NCI-H1436 treated with DMSO at 0.1 percent for 48 hours (cell line): ENCODE results near the gene SIGLEC11.
A peak's percentile ranks its signal among the peaks of the same experiment; 100 is the strongest.
"Not testable (repeated sequence)": the region's sequence is repeated elsewhere in the genome, so short reads cannot be mapped to it uniquely, and the experiment has no call there.

Experiments
- DNase-seq: peaks from one replicate; lab custom pipeline; 2025; lab: John Stamatoyannopoulos, UW

The SIGLEC11 gene

DNA sequence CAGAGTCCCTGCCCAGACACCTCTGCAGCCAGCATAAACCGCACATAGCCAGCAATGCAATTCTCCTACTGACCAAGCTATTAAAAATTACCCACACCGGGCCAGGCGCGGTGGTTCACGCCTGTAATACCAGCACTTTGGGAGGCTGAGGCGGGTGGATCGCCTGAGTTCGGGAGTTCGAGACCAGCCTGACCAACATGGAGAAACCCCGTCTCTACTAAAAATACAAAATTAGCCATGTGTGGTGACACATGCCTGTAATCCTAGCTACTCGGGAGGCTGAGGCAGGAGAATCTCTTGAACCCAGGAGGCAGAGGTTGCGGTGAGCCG is 36.1 kb downstream of the SIGLEC11 start:
- DNase-seq: not testable (repeated sequence)

DNA sequence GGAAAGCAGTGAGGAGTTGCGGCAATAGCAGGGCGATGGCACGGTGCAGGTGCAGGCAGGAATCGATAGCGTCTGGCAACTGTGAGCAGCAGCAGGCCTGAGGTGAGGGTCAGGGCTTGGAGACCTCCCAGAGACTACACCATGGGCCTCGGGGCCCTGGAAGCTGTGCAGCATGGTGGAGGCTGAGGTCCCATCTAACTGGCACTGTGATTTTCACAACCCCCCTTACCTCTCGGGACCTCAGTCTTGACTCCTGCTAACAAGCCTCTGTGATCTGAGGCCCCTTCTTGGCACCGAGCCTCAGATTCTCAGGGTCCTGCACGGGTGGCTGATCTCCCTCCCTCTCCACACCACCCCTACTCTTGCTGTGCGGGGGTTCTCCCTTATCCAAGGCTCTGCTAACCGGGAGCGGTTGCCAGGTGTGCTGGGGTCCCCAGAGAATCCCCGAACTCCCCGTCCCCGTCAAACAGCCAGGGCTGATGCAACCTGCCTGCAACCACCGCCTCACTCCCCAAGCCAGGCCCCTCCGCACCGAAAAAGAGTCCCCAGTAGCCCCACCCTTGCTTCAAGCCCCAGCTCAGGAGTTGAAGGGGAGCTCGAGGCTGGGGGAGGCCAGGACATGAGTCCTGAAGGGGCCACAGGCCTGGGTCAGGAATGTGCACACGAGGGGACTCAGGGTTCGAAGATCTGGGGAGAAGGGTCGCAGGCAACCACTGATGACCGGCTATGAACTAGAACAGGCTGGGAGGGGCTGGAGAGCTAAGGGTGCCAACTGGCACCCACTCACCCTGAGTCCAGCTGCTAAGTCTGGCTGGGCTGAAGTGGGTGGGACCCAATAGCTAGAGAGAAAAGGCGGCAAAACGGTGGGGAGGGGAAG is 36.7 kb downstream of the SIGLEC11 start:
- peak; percentile 60 for DNase-seq

DNA sequence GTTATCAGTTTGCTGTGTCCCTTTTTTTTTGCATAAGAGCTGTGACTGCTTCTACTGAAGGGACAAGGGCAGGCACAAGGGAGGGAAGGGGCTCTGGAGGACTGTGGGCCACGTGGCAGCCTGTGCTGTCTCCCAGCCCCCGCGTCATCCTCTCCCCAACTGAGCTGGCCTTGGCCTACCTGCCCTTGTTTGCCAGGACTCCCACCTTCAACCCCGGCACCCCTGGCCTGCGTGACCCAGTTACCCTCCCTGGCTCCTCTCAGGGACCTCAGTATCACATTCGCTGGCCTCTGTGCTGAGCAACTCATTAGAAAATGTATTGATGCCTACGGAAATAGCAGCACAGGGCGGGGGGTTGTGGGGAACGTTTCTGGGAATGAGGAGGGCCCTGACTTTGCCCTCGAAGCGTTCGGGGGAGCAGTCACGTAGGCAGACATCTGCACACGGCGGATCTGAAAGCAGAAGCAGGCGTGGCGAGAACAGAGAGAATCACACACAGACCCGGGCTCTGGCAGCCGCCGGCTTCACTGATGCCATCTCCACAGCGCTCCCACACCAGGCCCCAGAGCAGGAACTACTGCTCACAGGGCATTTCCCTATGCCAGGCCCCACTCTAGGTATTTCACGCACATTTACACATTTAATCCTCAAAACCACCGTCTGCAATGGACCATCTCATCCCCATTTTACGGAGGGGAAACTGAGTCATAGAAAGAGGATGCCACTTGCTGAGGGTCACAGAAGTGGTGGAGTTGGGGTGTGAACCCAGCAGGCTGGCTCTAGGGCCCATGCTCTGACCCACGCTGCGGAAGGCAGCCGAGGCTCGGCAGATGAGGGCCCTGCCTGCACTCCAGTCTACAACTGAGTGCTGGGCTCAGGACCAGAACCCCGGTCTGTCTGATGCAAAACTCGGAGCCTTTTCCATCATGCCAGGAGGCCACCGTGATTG is 37.6 kb downstream of the SIGLEC11 start:
- DNase-seq: no peak

DNA sequence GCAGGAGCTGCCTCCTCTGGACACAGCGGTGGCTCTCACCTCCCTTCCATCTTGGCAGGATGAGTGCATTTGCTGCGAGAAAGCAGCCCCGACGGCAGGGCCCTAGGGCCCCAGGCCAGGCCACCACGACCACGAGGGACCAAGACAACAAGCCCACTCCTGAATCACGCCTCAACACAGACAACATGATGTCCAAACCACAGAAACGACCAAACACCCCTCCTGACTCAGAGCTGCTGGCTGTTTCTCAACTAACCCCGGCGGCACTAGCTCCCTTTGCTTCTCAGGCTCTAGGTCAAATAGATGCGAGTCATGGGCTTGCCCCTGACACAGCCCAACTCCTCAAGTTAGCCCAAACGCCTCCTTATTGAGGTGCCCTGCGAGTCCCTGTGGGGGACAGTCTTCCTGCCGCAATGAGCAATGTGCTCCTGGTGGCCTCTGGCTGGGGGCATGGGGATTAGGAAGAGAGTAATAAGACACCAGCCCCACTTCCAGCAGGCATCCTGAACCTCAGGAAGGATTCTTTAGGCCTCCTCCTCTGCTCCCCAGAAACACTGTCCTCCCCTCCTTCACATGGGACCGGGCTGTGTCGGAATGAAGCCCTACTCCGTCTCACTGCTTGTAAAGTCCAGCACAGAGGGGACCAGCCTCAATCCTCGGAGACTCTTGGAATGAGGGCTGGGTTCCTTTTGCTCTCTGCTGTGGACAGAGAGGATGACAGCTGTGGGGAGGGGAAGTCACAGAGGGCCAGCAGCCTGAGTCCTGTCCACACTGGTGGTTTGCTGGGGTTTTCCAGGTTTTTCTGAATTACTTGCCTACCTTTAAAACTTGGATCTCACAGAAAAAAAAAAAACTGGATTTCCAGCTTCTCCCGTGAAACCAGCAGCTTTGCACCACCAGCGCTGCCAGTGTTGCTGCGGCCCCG is 38.8 kb downstream of the SIGLEC11 start:
- no peak for DNase-seq

DNA sequence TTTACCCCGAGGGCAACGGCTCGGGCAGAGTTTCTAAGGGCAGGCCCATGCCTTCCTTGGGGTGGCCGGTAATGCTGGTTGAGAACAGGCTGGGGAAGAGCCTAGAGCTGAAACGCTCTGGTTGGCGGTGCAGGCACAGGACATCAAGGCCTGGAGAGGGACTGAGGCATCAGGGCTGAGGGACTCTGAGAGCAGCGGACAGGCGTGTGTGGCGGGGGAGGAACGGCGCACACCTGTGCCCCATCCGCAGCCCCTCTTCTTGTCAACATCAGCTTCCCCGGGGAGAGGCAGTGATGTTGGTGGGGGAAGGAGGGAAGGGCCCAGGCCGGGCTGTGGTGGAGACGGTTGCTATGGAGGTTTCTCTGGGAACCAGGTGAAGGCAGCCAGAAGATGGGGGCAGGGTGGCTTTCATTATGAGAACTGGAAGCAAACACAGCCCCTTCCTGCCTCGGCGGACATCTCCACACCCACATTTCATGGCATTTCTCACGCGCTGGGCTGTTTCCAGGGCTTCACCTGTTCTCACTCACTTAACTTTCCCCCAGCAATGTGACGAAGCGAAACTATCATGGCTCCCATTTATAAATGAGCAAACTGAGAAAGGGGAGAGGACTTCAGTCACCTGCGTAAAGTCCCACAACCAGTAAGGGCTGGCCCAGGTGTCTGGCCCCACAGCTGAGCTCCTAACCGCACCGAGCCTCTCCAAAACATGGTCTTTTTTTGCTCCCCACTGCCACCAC is 40.2 kb downstream of the SIGLEC11 start:
- peak; percentile 87 for DNase-seq

DNA sequence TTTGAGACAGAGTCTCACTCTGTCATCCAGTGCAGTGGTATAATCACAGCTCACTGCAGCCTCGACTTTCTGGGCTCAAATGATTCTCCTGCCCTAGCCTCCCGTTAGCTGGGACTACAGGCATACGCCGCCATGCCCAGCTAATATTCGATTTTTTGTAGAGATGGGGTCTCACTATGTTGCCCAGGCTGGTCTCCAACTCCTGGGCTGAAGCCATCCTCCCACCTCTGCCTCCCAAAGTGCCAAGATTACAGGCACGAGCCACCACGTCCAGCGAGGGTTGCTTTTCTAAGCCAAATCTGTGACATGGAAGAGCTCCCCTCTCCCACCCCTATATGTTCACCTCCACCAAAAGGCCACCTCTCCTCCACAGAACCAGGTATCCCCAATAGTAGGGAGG is 42.9 kb downstream of the SIGLEC11 start:
- DNase-seq: no peak

DNA sequence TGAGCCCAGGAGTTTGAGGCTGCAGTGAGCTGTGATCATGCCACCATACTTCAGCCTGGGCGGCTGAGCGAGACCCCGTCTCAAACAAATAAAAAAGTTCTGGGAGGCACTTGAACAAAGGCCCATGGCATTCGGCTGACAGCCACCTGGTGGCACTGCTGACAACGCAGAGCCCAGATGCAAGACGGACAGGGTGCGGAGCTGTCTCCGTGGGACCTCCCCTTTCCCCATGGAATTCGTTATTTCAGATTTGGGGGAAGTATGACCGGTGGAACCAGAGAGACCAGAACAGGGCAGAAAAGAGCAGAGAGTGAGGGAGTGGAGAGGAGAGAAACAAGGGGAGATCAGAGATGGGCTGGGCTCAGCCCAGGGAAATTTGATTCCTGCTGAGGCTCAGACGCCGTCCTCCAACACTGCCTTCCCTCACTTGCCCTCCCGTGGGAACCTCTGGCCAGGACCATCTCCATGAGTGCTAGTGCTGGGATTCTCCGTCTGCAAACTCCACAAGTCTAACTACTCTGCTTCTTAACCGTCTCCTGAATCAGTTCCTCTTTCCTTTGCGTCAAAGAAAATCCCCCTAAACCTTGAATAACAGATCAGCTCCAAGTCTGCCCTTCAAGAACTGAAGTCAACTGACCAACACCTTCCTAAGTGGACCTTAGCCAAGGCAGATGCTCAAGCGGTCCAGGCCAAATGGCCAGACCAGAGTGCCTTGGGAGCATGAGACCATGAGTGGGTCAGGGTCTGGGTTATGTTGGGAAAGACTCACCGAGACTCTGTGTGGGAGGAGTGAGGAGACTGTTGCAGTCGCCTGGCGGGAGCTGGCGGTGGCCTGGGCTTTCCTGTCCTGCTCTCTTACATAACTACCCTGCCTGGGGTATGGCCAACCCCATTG is 43.9 kb downstream of the SIGLEC11 start:
- no peak for DNase-seq

DNA sequence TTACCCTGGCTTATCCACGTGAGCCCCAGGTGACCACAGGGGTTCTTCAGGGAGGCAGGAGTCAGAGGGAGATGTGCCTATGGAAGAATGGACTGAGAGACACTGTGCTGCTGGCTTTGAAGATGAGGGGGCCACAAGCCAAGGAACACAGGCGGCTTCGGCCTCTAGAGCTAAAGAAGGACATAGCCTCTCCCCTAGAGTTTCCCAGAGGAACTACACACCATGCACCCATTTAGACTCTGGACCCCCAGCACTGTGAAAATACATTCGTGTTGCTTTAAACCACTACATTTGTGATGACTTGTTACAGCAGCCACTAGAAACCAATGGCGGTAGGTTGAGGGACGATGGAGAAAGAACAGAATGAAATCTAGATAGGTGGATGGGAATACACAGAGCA is 45.7 kb downstream of the SIGLEC11 start:
- DNase-seq: no peak

DNA sequence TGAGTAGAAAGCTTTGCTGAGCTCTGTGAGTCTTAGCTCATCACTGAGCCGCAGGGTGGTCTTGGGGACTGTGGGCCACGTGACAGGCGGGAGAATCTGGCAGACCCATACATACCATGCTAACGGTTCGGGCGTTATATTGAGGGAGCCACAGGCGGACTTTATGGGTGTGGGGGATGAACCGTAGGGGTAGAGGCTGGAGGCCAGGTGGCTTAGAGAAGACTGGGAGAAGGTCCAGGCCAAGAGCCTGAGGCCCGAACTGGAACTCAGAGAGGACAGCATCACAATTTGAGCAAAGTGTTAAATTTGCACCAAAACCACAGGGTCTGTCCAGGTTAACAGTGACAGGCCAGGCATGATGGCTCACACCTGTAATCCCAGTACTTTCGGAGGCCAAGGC is 47.3 kb downstream of the SIGLEC11 start:
- no peak for DNase-seq

DNA sequence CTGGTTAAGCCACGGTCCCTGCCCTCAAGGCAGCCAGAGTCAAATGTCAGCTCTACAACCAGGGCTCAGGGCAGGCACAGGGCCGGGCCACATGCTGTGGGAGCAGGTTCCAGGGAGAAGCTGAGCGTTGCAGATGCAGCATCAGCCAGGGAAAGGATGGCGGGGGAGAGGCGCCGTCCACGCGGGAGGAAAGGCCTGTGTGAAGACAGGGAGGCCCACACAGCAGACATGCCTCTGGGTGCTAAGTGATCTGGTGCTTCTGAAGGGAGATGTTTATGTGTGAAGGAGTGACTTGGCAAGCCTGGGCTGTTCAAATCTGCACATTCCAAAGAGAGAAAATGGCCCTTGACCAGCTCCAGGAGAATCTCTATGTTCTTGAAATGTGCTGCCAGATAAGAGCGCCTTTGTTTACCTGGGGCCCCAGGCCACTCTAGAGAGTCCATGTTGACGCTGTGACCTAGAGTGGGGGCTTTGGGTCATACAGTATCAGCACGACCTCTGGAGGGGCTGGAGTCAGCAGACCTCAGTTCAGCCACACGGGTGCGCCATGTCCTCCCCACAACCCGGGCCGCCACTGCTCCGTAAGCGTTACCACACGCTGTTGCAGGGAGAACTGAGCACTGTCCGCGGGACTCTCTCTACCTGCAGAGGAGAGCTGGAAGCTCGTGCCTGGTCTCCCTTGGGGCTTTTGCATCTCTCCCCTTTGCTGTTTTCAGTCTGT is 47.8 kb downstream of the SIGLEC11 start:
- DNase-seq: no peak

DNA sequence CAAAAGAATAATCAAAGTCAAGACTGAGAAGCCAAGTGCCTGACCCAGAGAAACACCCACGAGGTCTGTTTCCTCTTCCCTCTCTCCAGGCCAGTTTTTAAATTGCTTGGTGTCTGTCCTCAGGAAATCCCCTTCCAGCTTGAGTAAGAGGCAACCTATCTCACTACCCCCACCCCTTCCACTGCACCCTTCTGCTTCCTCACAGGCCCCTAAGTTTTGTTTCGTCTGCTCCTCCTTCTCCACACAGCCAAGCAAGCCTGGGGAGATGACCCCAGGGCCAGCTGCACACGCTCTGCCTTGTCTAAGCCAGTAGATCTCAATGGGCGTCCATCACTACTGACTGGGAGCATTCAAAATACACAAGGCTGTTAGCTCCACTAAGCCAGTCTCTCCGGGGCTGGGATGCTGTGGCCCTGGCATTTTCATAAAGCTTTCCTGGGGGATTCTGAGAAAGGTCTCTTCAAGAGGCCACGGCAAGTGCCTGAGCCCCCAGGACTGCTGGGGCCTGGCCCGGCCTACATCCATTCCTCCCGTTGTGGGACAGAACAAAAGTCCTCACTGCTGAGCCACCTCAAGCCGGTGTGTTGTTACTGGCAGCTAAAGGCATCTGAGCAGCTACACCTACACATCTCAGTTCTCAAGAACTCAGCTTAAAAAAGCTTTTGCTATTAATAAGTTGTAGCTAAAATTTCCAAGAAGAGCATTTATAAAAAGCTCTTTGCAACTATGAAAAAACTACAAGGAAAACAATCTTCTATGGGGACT is 49.4 kb downstream of the SIGLEC11 start:
- no peak for DNase-seq

DNA sequence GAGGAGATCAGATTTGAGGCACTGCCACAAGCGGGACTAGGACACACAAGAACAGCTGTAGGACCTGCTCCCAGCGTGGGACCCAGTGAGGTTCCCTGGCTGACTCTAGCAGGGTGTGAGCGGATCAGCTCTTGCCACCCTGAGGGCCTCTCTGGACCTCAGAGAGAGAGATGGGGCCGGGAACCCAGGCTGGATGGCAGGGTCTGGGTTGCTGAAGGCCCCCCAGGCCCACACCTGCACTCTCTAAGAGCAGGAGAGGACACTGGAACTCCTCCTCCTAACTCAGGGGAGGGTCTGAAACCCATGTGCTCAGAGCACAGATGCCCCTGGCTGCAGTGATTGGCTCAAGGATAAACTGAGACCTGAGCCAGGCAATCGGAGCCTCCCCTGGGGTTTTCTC is 50.8 kb downstream of the SIGLEC11 start:
- DNase-seq: no peak

DNA sequence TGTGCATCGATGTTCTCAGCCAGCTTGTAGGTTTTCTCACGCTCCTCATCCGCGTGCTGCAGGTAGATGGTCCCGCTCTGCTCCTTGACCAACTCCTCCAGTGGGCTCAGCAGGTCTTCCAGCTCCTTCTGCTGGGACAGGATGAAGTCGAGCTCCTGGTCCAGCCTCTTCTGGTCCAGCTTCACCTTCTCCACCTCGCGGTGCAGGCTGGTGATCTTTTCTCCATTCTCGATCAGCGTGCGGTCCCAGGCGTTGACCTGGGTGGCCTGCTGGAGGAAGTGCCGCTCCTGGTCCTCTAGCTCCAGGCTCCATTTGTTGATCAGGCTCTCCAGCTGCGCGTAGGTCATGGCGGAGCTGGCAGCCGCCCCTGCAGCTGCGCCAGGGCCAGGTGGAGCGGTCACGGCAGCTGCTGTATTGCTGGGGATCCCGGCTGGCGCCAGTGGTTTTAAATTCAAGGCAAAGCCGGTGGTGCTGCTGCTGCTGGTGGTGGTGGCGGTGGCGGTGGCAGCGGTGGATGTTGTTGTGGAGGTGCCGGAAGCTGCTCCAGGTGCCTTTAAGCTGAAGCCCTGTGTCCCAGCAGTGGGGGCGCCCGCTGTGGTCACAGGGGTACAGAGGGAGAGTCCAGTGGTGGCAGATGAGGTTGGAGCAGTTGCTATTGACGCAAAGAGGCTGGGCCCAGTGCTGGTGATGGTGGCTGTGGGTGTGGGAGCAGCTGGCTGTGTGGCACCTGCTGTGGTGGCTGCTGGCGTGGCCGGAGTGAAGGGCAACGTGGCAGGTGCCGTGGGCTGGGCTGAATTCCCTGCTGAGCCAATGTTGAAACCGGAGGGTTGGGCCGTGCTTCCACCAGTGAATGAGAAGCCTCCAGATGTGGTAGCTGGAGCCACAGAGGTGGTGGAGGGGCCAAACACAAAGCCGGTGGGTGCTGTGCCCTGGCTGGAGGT is 52.2 kb downstream of the SIGLEC11 start:
- DNase-seq: no peak

DNA sequence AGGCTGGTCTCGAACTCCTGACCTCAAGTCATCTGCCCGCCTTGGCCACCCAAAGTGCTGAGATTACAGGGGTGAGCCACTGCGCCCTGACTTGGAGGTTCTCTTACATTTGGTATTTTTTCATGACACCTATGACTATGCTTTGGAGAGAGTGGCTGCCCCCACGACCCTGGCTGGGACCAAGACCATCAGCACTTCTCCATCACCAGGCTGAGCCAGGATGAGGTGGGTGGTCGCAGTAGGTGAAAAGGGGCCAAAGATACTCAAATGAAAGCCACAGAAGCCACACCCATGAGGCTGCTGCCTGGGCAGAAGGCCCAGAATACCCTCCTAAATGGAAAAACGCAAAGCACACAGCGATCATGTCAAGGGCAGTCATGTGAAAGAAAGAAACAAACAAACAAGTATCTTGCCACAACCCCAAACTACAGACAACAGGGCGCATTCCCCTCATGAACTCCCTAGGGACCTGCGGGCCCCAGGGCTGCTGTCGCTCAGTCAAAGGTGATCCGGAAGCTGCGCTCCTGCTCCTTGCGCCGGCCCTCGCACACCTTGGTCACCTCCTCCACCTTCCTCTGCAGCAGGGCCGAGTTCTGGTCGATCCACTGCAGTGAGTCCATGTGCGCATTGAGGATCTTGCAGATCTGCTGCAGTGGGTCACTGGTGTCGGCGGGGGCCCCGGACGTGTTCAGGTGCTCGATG is 53.1 kb downstream of the SIGLEC11 start:
- DNase-seq: no peak

DNA sequence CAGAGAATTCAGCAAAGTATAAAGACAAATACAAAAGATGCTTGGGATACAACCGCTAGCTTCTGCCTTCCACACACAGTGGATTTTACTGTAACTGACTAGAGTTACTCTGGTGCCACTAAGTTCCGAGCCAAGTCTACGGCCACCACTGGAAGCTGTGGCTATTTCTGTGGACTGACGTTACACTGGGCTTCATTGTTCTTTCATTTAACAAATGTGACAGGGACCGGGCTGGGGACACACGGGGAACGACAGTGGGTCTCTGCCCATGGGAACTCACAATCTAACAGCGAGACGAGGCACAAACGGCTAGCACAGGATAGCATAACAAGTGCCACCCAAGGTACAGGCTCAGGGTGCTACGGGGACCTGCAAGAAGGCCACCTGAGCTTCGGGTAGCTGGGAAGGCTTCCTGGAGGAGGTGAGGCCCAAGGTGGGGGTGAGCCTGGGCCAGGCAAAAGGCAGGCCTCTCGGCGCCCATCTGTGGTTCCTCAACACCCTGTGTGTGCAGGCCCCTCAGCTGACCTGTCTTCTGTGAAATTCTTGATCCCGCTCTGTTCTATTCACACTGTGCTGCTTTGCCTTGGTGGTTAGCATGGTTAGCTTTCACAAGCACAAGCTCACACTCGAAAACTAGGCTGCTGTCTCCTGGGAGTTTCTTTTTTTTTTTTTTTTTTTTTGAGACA is 54.0 kb downstream of the SIGLEC11 start:
- DNase-seq: no peak

DNA sequence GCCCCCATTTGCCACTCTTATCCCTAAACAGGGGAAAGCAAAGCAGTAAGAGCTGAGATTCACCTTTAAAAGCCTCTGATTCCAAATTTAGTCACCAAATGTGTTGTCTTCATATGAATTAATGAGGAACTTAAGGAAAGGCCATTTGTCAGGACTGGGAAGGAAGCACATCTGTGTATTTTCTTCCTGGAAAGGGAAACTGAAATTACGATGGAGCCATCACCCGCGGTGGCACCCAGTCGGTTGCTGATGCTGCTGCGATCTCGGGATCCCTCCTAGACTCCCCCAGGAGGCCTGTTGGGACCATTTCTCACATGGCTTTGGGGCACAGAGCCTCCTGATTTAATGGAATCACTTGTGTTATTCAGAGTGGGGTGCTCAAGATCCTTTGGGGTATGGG is 56.8 kb downstream of the SIGLEC11 start:
- no peak for DNase-seq
